H1 (cell line): ENCODE results near the gene ANKRD65. TPM values are rescaled to one million over a fixed set of nuclear protein-coding genes. Genes with fewer than 3 reads are reported as not detected.

Experiments used
- CTCF ChIA-PET: fragments of 300-600 bp; sonication (Branson Sonifier 250); formaldehyde crosslinking; loops from one replicate; lab custom pipeline; 2021; ENCODE audit not compliant: partially characterized antibody; lab: Charles Lee
- POLR2A ChIA-PET: fragments of 300-600 bp; sonication (Branson Sonifier 250); formaldehyde crosslinking; loops from one replicate; lab custom pipeline; 2021; ENCODE audit warnings: inconsistent platforms; ENCODE audit not compliant: partially characterized antibody; lab: Charles Lee
- DNase-seq, 2 experiments: peaks; one replicate each; pipeline versions ENCODE4 v3.0.0 to v3.0.0-alpha.2; 2010 to 2022; ENCODE audit warnings: low spot score in 2 of 2, low read depth in 1 of 2, mixed read lengths in 1 of 2
- FAIRE-seq: peaks from 2 replicates; lab custom pipeline; 2011; peaks lifted over from hg19 to GRCh38; lab: Jason Lieb, UNC
- H2AFZ ChIP-seq: 2 replicates; pipeline ENCODE4 v1.8.1; 2012; ENCODE audit warnings: low read length, inconsistent platforms
- H2AK5ac ChIP-seq: 2 replicates; pipeline ENCODE4 v1.6.1; 2013; ENCODE audit warnings: low read depth, low read length
- H2BK120ac ChIP-seq: replicated peaks from 2 replicates; pipeline ENCODE3; 2013; ENCODE audit warnings: low read depth, low read length, inconsistent platforms
- H2BK12ac ChIP-seq: 2 replicates; pipeline ENCODE4 v1.6.1; 2013; ENCODE audit warnings: low read depth, low read length
- H2BK15ac ChIP-seq: 2 replicates; pipeline ENCODE4 v1.6.1; 2013; ENCODE audit warnings: low read length
- H2BK20ac ChIP-seq: 2 replicates; pipeline ENCODE4 v1.6.1; 2013; ENCODE audit warnings: low read length
- H2BK5ac ChIP-seq: 2 replicates; pipeline ENCODE4 v1.6.1; 2013; ENCODE audit warnings: low read depth, low read length
- H3K14ac ChIP-seq: 2 replicates; pipeline ENCODE4 v1.6.1; 2013; ENCODE audit warnings: inconsistent platforms; ENCODE audit not compliant: insufficient read length
- H3K18ac ChIP-seq: 2 replicates; pipeline ENCODE4 v1.6.1; 2013; ENCODE audit warnings: low read length; ENCODE audit errors: extremely low read depth
- H3K23ac ChIP-seq: 2 replicates; pipeline ENCODE4 v1.6.1; 2013; ENCODE audit warnings: inconsistent platforms; ENCODE audit not compliant: insufficient read length
- H3K23me2 ChIP-seq: 2 replicates; pipeline ENCODE4 v1.6.1; 2013; ENCODE audit warnings: low read depth, low read length
- H3K27ac ChIP-seq: 2 replicates; pipeline ENCODE4 v1.6.1; 2011; ENCODE audit warnings: low read depth, low read length, inconsistent platforms
- H3K27me3 ChIP-seq, 4 experiments: replicated peaks in 1 of 4; 1 replicate in 1 of 4; 2 replicates in 3 of 4; pipeline versions ENCODE4 v1.6.1 to v1.8.1; 2011 to 2013; ENCODE audit warnings: low read length in 3 of 4, mild to moderate bottlenecking in 3 of 4, inconsistent platforms in 2 of 4, mixed read lengths in 2 of 4, moderate library complexity in 1 of 4; ENCODE audit not compliant: control insufficient read depth in 3 of 4, insufficient read depth in 3 of 4; ENCODE audit errors: extremely low read depth in 1 of 4
- H3K36me3 ChIP-seq, 4 experiments: 2 replicates each; pipeline versions ENCODE4 v1.6.1 to v1.8.1; 2011 to 2013; ENCODE audit warnings: mild to moderate bottlenecking in 4 of 4, low read length in 3 of 4, moderate library complexity in 2 of 4, control low read depth in 1 of 4, inconsistent platforms in 1 of 4; ENCODE audit not compliant: insufficient read depth in 4 of 4, control insufficient read depth in 2 of 4
- H3K4ac ChIP-seq: replicated peaks from 2 replicates; pipeline ENCODE3; 2013; ENCODE audit warnings: low read length, low read depth, mixed read lengths, inconsistent platforms; ENCODE audit not compliant: insufficient read length
- H3K4me1 ChIP-seq, 4 experiments: replicated peaks in 1 of 4; 1 replicate in 1 of 4; 2 replicates in 3 of 4; pipeline versions ENCODE4 v1.6.1 to v1.8.1; 2011 to 2013; ENCODE audit warnings: low read length in 3 of 4, inconsistent platforms in 2 of 4, mixed read lengths in 1 of 4; ENCODE audit not compliant: insufficient read depth in 4 of 4, control insufficient read depth in 3 of 4
- H3K4me2 ChIP-seq, 2 experiments: 2 replicates each; pipeline versions ENCODE4 v1.6.1 to v1.8.1; 2011 to 2013; ENCODE audit warnings: low read depth in 2 of 2, low read length in 2 of 2, control low read depth in 1 of 2, inconsistent platforms in 1 of 2, mild to moderate bottlenecking in 1 of 2; ENCODE audit not compliant: insufficient read depth in 1 of 2
- H3K4me3 ChIP-seq, 4 experiments: fragments of 200-600, 300-600 bp in 1 of 4; sonication (generic), shearing (Covaris generic), sonication (Bioruptor Twin) in 1 of 4; 2 replicates each; pipeline versions ENCODE4 v1.5.1 to v1.8.1; 2011 to 2016; ENCODE audit warnings: low read length in 4 of 4, low read depth in 3 of 4, control low read depth in 2 of 4, inconsistent platforms in 2 of 4, mild to moderate bottlenecking in 2 of 4, mixed read lengths in 1 of 4, moderate library complexity in 1 of 4; ENCODE audit not compliant: insufficient read depth in 2 of 4; ENCODE audit errors: extremely low read depth in 1 of 4
- H3K56ac ChIP-seq: replicated peaks from 2 replicates; pipeline ENCODE3; 2013; ENCODE audit warnings: low read depth, mild to moderate bottlenecking, mixed read lengths, low read length, inconsistent platforms; ENCODE audit not compliant: insufficient read length
- H3K79me1 ChIP-seq: 2 replicates; pipeline ENCODE4 v1.6.1; 2013; ENCODE audit warnings: low read depth, low read length, control low read depth
- H3K79me2 ChIP-seq, 2 experiments: 2 replicates each; pipeline versions ENCODE4 v1.6.1 to v1.8.1; 2012 to 2013; ENCODE audit warnings: low read length in 2 of 2, mild to moderate bottlenecking in 2 of 2, inconsistent platforms in 1 of 2; ENCODE audit not compliant: insufficient read depth in 2 of 2, control insufficient read depth in 1 of 2
- H3K9ac ChIP-seq, 4 experiments: replicated peaks in 1 of 4; 1 replicate in 1 of 4; 2 replicates in 3 of 4; pipeline versions ENCODE4 v1.6.1 to v1.8.1; 2011 to 2013; ENCODE audit warnings: low read depth in 3 of 4, low read length in 3 of 4, control low read depth in 2 of 4, mild to moderate bottlenecking in 2 of 4, moderate library complexity in 2 of 4, inconsistent platforms in 1 of 4; ENCODE audit errors: extremely low read depth in 1 of 4
- H3K9me3 ChIP-seq, 2 experiments: 2 replicates each; pipeline versions ENCODE4 v1.6.1 to v1.8.1; 2012 to 2013; ENCODE audit warnings: mild to moderate bottlenecking in 2 of 2, moderate library complexity in 2 of 2, control low read depth in 1 of 2, inconsistent platforms in 1 of 2, low read depth in 1 of 2, low read length in 1 of 2, mixed read lengths in 1 of 2; ENCODE audit not compliant: insufficient read depth in 2 of 2
- H4K20me1 ChIP-seq, 2 experiments: replicated peaks in 1 of 2; 2 replicates each; pipeline versions ENCODE3 to v1.8.1; 2011 to 2013; ENCODE audit warnings: inconsistent platforms in 2 of 2, low read length in 2 of 2, mild to moderate bottlenecking in 1 of 2; ENCODE audit not compliant: insufficient read depth in 2 of 2, control insufficient read depth in 1 of 2
- H4K5ac ChIP-seq: 2 replicates; pipeline ENCODE4 v1.6.1; 2013; ENCODE audit warnings: low read length, low read depth, mixed read lengths, inconsistent platforms; ENCODE audit not compliant: insufficient read length
- H4K8ac ChIP-seq: 2 replicates; pipeline ENCODE4 v1.8.0; 2013; ENCODE audit warnings: mild to moderate bottlenecking, moderate library complexity, low read length, inconsistent platforms; ENCODE audit not compliant: insufficient read depth; ENCODE audit errors: extremely low read depth
- H4K91ac ChIP-seq: replicated peaks from 2 replicates; pipeline ENCODE3; 2013; ENCODE audit warnings: low read length, mixed read lengths, inconsistent platforms; ENCODE audit not compliant: insufficient read length
- ATF2 ChIP-seq: IDR thresholded peaks from 2 replicates; pipeline ENCODE4 v1.6.1; 2012; ENCODE audit warnings: low read length, inconsistent platforms
- BCL11A ChIP-seq, 2 experiments: IDR thresholded peaks; one replicate each; pipeline ENCODE4 v1.6.1; 2011; ENCODE audit warnings: low read depth in 2 of 2, low read length in 2 of 2, mild to moderate bottlenecking in 2 of 2
- CBX5 ChIP-seq: fragments of 300-800, 300-1000 bp; sonication (generic); IDR thresholded peaks from 2 replicates; pipeline ENCODE4 v1.7.1; 2016; ENCODE audit warnings: antibody characterized with exemption, low read length, low read depth
- CBX8 ChIP-seq: fragments of 300-800, 300-1000 bp; sonication (generic); IDR thresholded peaks from 2 replicates; pipeline ENCODE4 v1.7.1; 2016; ENCODE audit warnings: low read depth, low read length, borderline replicate concordance
- CEBPB ChIP-seq: IDR thresholded peaks from 2 replicates; pipeline ENCODE4 v1.6.1; 2012; ENCODE audit warnings: low read depth, low read length
- EP300 ChIP-seq, 2 experiments: IDR thresholded peaks; 1 replicate in 1 of 2; 2 replicates in 1 of 2; pipeline ENCODE4 v1.6.1; 2011 to 2012; ENCODE audit warnings: low read depth in 2 of 2, low read length in 2 of 2, mild to moderate bottlenecking in 2 of 2, borderline replicate concordance in 1 of 2, inconsistent platforms in 1 of 2, moderate library complexity in 1 of 2
- POLR2AphosphoS5 ChIP-seq: IDR thresholded peaks from 2 replicates; pipeline ENCODE4 v1.6.1; 2011; ENCODE audit warnings: low read depth, low read length
- RFX5 ChIP-seq: IDR thresholded peaks from 2 replicates; pipeline ENCODE4 v1.6.1; 2011; ENCODE audit warnings: low read depth, low read length, improper control_type of control experiment, borderline replicate concordance
- SIRT6 ChIP-seq: IDR thresholded peaks from one replicate; pipeline ENCODE4 v1.7.1; 2012; ENCODE audit warnings: low read length, inconsistent platforms
- SIX5 ChIP-seq: IDR thresholded peaks from 2 replicates; pipeline ENCODE4 v1.6.1; 2011; ENCODE audit warnings: mild to moderate bottlenecking, low read depth, low read length
- SUZ12 ChIP-seq: fragments of 200-600 bp; sonication (generic); IDR thresholded peaks from 2 replicates; pipeline ENCODE4 v1.6.1; 2012; ENCODE audit warnings: mild to moderate bottlenecking, inconsistent platforms, low read length, moderate library complexity, mixed read lengths
- TBP ChIP-seq: IDR thresholded peaks from 2 replicates; pipeline ENCODE4 v1.6.1; 2011; ENCODE audit warnings: low read depth, low read length, improper control_type of control experiment
- WGBS, 2 experiments: shearing (Covaris generic) in 1 of 2; methylation state at CpG; one replicate each; pipeline versions ENCODE4 v1.1.6 to v1.1.7; 2013 to 2015; ENCODE audit warnings: low lambda C conversion rate in 2 of 2, mixed read lengths in 2 of 2, inconsistent platforms in 1 of 2, low coverage in 1 of 2, missing lambda C conversion rate in 1 of 2; ENCODE audit not compliant: insufficient replicate concordance in 2 of 2, insufficient coverage in 1 of 2, insufficient read length in 1 of 2; ENCODE audit errors: extremely low coverage in 1 of 2, missing lambda C conversion rate in 1 of 2; 5-methylcytosine and 5-hydroxymethylcytosine counted together
- polyA plus RNA-seq, 7 experiments: library from polyadenylated mRNA; depleted of rRNA in 3 of 7; stranded (reverse) in 5 of 7; unstranded in 2 of 7; fragments of >200 nt in 5 of 7; fragments of 200-250 nt in 2 of 7; gene quantifications; 1 replicate in 5 of 7; 2 replicates in 1 of 7; 4 replicates in 1 of 7; pipeline versions ENCODE4 v1.2.1 to v1.2.3, GENCODE V29; 2011 to 2013; ENCODE audit warnings: missing spikeins in 2 of 7, mixed read lengths in 2 of 7
- total RNA-seq: library from RNA; stranded (reverse); fragmentation: NEBNext Ultra II Directional; extraction: Animal tissue kit (Norgen Biotek cat#: 25700); gene quantifications from 2 replicates; pipeline ENCODE4 v1.2.1, GENCODE V29; 2021

ANKRD65 gene
- total and polyA plus RNA-seq, 2 of the 8 experiments (the other 6 are each of a cell fraction or from before 2014, with no cell fraction given), result 1.8 to 2.0 TPM

GRCh38 chr1:1423245-1423597 lies 2.1 kb upstream of the ANKRD65 start:
- H2AFZ ChIP-seq, result no peak overlapping the region
- no peak overlapping the region for H2BK15ac ChIP-seq
- no peak overlapping the region for H3K4ac ChIP-seq
- H2BK5ac ChIP-seq, result no peak overlapping the region
- no peak overlapping the region for H3K14ac ChIP-seq
- H3K9me3 ChIP-seq, result peaks cover 0 to 2% of the 10 kb centered on the region in 2 experiments; a peak in 1 of 4 replicates
- H3K79me2 ChIP-seq, result no peaks in the 10 kb centered on the region
- DNase-seq, result peak in 1 of 2 experiments; percentile 45
- H4K5ac ChIP-seq, result no peak overlapping the region
- H3K9ac ChIP-seq, result no peak overlapping the region
- no peak for FAIRE-seq
- POLR2A ChIA-PET, result interaction anchor here (6.9 to 22.9 kb wide), 2 partner anchors 10 to 23 kb away, joined by 56 to 515 read pairs; partner anchors contain the start of genes CCNL2, MRPL20 and VWA1
- H2BK12ac ChIP-seq, result no peak overlapping the region
- H4K8ac ChIP-seq, result no peak overlapping the region
- H2BK120ac ChIP-seq, result no peak overlapping the region
- peaks cover 12% of the 10 kb centered on the region; the same call in 1 of the 2 replicates for H3K23me2 ChIP-seq
- H3K4me1 ChIP-seq, result peaks cover 0 to 41% (median 33%) of the 10 kb centered on the region in 4 experiments; a peak in 6 of 7 replicates
- no peak overlapping the region for H3K56ac ChIP-seq
- no peaks in the 10 kb centered on the region for H4K20me1 ChIP-seq
- no peak overlapping the region for H2AK5ac ChIP-seq
- WGBS, 2 experiments, result 95% methylated on average over 7 of the region's 7 CpGs; no CpG with 5 or more reads in 1 of the 2 experiments
- H3K23ac ChIP-seq, result no peak overlapping the region
- H3K79me1 ChIP-seq, result no peaks in the 10 kb centered on the region
- no peak overlapping the region for H4K91ac ChIP-seq
- H3K36me3 ChIP-seq, result no peaks in the 10 kb centered on the region; a peak in 1 of 8 replicates
- H2BK20ac ChIP-seq, result no peak overlapping the region
- no peak overlapping the region for H3K27ac ChIP-seq
- H3K27me3 ChIP-seq, result no peaks in the 10 kb centered on the region; a peak in 2 of 7 replicates
- H3K4me2 ChIP-seq, result no peak overlapping the region
- H3K18ac ChIP-seq, result no peak overlapping the region
- CTCF ChIA-PET, result interaction anchor here (1.1 to 2.9 kb wide), 5 partner anchors 10 to 82 kb away, joined by 3 to 12 read pairs (median 4); partner anchors contain the start of gene MRPL20
- no peak overlapping the region for H3K4me3 ChIP-seq
- TF ChIP-seq EP300 (IDR thresholded peaks at IDR 0.05; ENCODE audit: borderline replicate concordance in 1 of 2, low read depth in 2 of 2, low read length in 2 of 2), result no peak
- no peak for TF ChIP-seq CEBPB
- TF ChIP-seq POLR2AphosphoS5, result no peak
- TF ChIP-seq SIX5, result no peak
- no peak for TF ChIP-seq CBX8
- TF ChIP-seq SUZ12, result no peak
- TF ChIP-seq TBP, result no peak
- TF ChIP-seq BCL11A (IDR thresholded peaks at IDR 0.05; ENCODE audit: low read depth in 2 of 2, low read length in 2 of 2), result no peak
- no peak for TF ChIP-seq CBX5
- TF ChIP-seq RFX5, result no peak
- no peak for TF ChIP-seq ATF2
- TF ChIP-seq SIRT6, result no peak
